A549 treated with CpdA at 1 μM for 4 hours (cell line): ENCODE results near the gene GHR. TPM values are rescaled to one million over a fixed set of nuclear protein-coding genes. Genes with fewer than 3 reads are reported as not detected.

ENCODE experiments used
- total RNA-seq: library from RNA; stranded (reverse); fragments of 200-300 nt; extraction: Qiagen RNA extraction; gene quantifications from 5 replicates; pipeline ENCODE4 v1.2.3, GENCODE V29; 2022; ENCODE audit warnings: low read depth

Gene GHR
- 0.01 to 0.05 TPM in 2 of 5 replicates, not detected in the others for total RNA-seq

GRCh38 chr5:42423285-42424165 lies at the start of gene GHR:
Gene GHR, plus strand, starts transcription at chr5:42423439. Its CDS starts 142,436 bp downstream, at chr5:42565875.

GRCh38 chr5:42756606-42757601 lies 333.7 kb downstream of the GHR start, which contains the start of gene CCDC152:
Gene CCDC152, plus strand, starts transcription at chr5:42756818. Its CDS starts 2,304 bp downstream, at chr5:42759122.

